Stimulated activated CD8-positive, alpha-beta memory T cell treated with anti-CD3 and anti-CD28 coated beads, Interleukin-4, amount 100 ng/mL, for 1 hour (primary cell): Measurements from ENCODE around the gene CNBD2.
A peak's percentile ranks its signal among the peaks of the same experiment; 100 is the strongest.
"Not testable (repeated sequence)": the region's sequence is repeated elsewhere in the genome, so short reads cannot be mapped to it uniquely, and the experiment has no call there.

Experiments used
- DNase-seq, 2 donors: peaks; one replicate each; pipeline ENCODE4 v3.0.0-alpha.2; 2020; ENCODE audit warnings: low read depth in 2 of 2, low spot score in 1 of 2

The CNBD2 gene

GRCh38 chr20:36018208-36018988, 50.0 kb downstream of the CNBD2 start:
- no peak for DNase-seq

- DNase-seq = not testable (repeated sequence)
These were observed 57.7 kb downstream of the CNBD2 start for GRCh38 chr20:36026131-36026530.

- DNase-seq = no peak
These were observed 59.9 kb downstream of the CNBD2 start for GRCh38 chr20:36028106-36028808.

GRCh38 chr20:36030149-36030548, 61.8 kb downstream of the CNBD2 start:
- DNase-seq = no peak

- DNase-seq = no peak
These were observed 63.4 kb downstream of the CNBD2 start for GRCh38 chr20:36031806-36032205.

- DNase-seq = no peak
These were observed 66.5 kb downstream of the CNBD2 start for GRCh38 chr20:36034875-36035274.

GRCh38 chr20:36035745-36036144, 67.4 kb downstream of the CNBD2 start:
- no peak for DNase-seq

GRCh38 chr20:36036688-36037087, 68.3 kb downstream of the CNBD2 start:
- no peak for DNase-seq

- no peak for DNase-seq
These were observed 72.2 kb downstream of the CNBD2 start for GRCh38 chr20:36040571-36040970.

GRCh38 chr20:36043441-36043840, 75.1 kb downstream of the CNBD2 start:
- DNase-seq = no peak

- DNase-seq = no peak
These were observed 75.6 kb downstream of the CNBD2 start for GRCh38 chr20:36043892-36044515.

- no peak for DNase-seq
These were observed 77.0 kb downstream of the CNBD2 start for GRCh38 chr20:36045373-36045714.

- DNase-seq = not testable (repeated sequence)
These were observed 77.8 kb downstream of the CNBD2 start for GRCh38 chr20:36046073-36046798.

- not testable (repeated sequence) for DNase-seq
These were observed 81.0 kb downstream of the CNBD2 start for GRCh38 chr20:36049408-36049807.

- DNase-seq = peak; percentile 76 to 79
These were observed 82.3 kb downstream of the CNBD2 start for GRCh38 chr20:36050436-36051317.

- no peak for DNase-seq
These were observed 83.1 kb downstream of the CNBD2 start for GRCh38 chr20:36051318-36052116.

GRCh38 chr20:36052117-36052513, 83.7 kb downstream of the CNBD2 start:
- no peak for DNase-seq

GRCh38 chr20:36053863-36054518, 85.6 kb downstream of the CNBD2 start:
- not testable (repeated sequence) for DNase-seq

- no peak for DNase-seq
These were observed 86.8 kb downstream of the CNBD2 start for GRCh38 chr20:36055145-36055544.
